ENCODE measurements around the gene SHISAL1.

Gene SHISAL1

DNA sequence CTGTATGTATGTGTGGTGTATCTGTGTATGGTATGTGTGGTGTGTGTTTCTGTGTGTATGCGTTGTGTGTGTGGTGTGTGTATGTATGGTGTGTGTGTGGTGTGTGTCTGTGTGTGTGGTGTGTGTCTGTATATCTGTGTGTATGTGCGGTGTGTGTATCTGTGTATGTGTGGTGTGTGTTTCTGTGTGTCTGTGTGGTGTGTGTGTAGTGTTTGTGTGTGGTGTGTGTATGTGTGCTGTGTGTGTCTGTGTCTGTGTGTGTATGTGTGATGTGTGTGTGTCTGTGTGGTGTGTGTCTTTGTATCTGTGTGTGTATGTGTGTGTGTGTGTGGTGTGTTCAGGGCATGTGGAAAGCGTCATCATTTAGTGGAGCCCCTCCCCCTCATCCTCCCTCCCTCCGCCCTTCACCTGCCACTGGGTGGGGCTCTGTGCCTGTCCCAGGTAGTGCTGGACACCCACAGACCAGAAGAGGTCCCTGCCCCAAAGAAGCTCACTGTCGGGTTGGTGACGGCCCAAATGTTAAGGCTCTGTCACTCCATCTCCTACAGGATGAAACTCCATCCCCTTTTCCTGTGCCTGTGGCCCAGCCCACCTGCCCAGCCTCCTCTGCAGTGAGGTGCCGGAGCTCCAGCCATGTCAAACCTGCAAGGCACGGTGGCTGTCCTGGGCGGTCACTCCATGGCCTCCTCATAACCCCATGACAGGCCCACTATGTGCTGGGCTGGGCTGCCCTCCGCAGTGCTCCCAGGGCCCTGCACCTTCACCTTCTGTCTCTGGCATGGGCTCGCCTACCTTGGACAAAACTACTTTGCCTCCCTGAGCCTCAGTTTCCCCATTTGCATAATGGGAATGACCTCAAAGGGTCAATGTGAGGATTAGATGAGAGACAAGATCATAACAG is 23.4 kb upstream of the SHISAL1 start:
- no peak overlapping the region for H3K27ac ChIP-seq (ENCODE audit: low read depth, low read length, poor library complexity, severe bottlenecking)
- H3K27me3 ChIP-seq (ENCODE audit: insufficient read depth, low read length) = no peaks in the 10 kb centered on the region
- no peak overlapping the region for H3K4me2 ChIP-seq (ENCODE audit: low read length)
- no peaks in the 10 kb centered on the region for H3F3A ChIP-seq (ENCODE audit: insufficient read depth, low read length)
- H3K4me3 ChIP-seq (ENCODE audit: low read depth, low read length, poor library complexity, severe bottlenecking) = no peak overlapping the region
- H3K36me3 ChIP-seq (ENCODE audit: insufficient read depth, low read length) = no peaks in the 10 kb centered on the region
- TF ChIP-seq EZH2 (IDR thresholded peaks at IDR 0.05; ENCODE audit: borderline replicate concordance, low read length) = no peak
- TF ChIP-seq, protein P1, sequence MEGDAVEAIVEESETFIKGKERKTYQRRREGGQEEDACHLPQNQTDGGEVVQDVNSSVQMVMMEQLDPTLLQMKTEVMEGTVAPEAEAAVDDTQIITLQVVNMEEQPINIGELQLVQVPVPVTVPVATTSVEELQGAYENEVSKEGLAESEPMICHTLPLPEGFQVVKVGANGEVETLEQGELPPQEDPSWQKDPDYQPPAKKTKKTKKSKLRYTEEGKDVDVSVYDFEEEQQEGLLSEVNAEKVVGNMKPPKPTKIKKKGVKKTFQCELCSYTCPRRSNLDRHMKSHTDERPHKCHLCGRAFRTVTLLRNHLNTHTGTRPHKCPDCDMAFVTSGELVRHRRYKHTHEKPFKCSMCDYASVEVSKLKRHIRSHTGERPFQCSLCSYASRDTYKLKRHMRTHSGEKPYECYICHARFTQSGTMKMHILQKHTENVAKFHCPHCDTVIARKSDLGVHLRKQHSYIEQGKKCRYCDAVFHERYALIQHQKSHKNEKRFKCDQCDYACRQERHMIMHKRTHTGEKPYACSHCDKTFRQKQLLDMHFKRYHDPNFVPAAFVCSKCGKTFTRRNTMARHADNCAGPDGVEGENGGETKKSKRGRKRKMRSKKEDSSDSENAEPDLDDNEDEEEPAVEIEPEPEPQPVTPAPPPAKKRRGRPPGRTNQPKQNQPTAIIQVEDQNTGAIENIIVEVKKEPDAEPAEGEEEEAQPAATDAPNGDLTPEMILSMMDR (IDR thresholded peaks at IDR 0.05; ENCODE audit: low read length) = no peak
- no peaks in the 10 kb centered on the region for H3K4me1 ChIP-seq (ENCODE audit: insufficient read depth, low read length, severe bottlenecking)
- no peaks in the 10 kb centered on the region for H3K9me2 ChIP-seq (ENCODE audit: low read depth, low read length)
- H2AFZ ChIP-seq (ENCODE audit: low read length) = no peak overlapping the region
- H3K9me3 ChIP-seq (ENCODE audit: low read length) = no peaks in the 10 kb centered on the region
- H3K79me2 ChIP-seq (ENCODE audit: insufficient read depth, low read length) = no peaks in the 10 kb centered on the region
- no peak overlapping the region for H3K9ac ChIP-seq (ENCODE audit: low read length)
- H4K20me1 ChIP-seq (ENCODE audit: insufficient read depth, low read length) = no peaks in the 10 kb centered on the region

DNA sequence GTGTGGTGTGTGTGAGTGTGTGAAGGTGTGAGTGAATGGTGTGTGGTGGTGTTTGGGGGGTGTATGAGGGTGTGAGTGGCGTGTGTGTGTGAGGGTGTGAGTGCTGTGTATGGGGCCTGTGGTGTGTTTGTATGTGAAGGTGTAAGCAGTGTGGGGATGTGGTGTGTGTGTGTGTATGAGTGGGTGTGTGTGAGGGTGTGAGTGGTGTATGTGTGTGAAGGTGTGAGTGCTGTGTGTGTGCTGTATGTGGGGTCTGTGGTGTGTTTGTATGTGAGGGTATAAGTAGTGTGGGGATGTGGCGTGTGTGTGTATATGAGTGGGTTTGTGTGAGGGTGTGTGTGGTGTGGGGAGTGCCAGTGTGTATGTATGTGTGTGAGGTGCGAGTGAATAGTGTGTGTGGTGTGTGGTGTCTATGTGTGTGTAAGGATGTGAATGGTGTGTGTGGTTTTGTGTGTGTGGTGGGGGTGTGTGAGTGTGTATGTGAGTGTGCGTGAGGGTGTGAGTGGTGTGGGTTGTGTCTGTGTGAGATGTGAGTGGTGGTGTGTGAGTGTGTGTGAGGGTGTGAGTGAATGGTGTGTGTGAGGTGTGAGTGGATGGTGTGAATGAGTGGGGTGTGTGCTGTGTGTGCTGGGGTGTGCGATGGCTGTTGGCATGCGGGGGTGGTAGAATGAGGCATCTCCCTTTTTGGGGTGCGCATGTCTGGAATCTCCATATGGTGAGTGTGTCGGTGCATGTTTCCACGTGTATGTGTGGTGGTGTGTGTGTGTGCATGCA is 22.5 kb upstream of the SHISAL1 start:
- no peaks in the 10 kb centered on the region for H3K36me3 ChIP-seq (ENCODE audit: insufficient read depth, low read length)
- H3F3A ChIP-seq (ENCODE audit: insufficient read depth, low read length) = no peaks in the 10 kb centered on the region
- H3K9ac ChIP-seq (ENCODE audit: low read length) = no peak overlapping the region
- H3K4me3 ChIP-seq (ENCODE audit: low read depth, low read length, poor library complexity, severe bottlenecking) = no peak overlapping the region
- no peaks in the 10 kb centered on the region for H3K9me2 ChIP-seq (ENCODE audit: low read depth, low read length)
- TF ChIP-seq, protein P1 (IDR thresholded peaks at IDR 0.05; ENCODE audit: low read length) = no peak
- no peak for TF ChIP-seq EZH2 (IDR thresholded peaks at IDR 0.05; ENCODE audit: borderline replicate concordance, low read length)
- no peaks in the 10 kb centered on the region for H3K27me3 ChIP-seq (ENCODE audit: insufficient read depth, low read length)
- H3K79me2 ChIP-seq (ENCODE audit: insufficient read depth, low read length) = no peaks in the 10 kb centered on the region
- H2AFZ ChIP-seq (ENCODE audit: low read length) = no peak overlapping the region
- no peak overlapping the region for H3K27ac ChIP-seq (ENCODE audit: low read depth, low read length, poor library complexity, severe bottlenecking)
- H3K4me1 ChIP-seq (ENCODE audit: insufficient read depth, low read length, severe bottlenecking) = no peaks in the 10 kb centered on the region
- no peaks in the 10 kb centered on the region for H3K9me3 ChIP-seq (ENCODE audit: low read length)
- H3K4me2 ChIP-seq (ENCODE audit: low read length) = no peak overlapping the region
- H4K20me1 ChIP-seq (ENCODE audit: insufficient read depth, low read length) = no peaks in the 10 kb centered on the region

DNA sequence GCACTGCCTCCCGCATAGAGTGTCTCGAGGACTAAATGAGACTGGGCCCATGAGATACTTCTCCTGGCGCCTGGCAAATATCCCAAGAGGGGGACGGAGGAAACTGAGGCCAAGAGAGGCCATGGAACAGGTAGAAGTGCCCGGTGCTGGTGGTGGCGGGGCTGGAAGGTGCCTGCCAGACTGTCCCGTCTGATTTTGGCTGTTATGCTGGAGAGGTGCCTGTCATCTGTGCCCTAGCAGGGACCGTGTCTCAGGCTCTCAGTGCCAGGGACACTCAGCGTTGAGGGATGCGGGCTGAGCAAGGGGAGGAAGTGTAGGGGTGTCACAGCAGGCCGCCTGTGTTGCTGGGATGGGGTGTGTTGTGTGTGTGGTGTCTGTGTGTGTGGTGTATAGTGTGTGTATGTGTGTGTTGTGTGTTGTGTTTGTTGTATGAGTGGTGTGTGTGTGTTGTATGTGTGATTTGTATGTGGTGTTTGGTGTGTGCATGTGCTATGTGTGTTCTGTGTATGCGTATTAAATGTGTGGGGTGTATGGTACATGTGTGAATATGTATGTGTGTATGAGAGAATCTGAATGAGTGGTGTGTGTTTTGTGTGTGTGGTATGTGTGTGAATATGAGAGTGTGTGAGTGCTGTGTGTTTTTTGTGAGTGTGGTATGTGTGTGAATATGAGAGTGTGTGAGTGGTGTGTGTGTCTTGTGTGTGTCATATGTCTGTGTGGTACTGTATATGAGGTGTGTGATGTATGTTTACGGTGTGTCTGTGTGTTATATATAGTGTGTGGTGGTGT is 21.3 kb upstream of the SHISAL1 start:
- Histone ChIP-seq H3K27me3 (ENCODE audit: insufficient read depth, low read length) (no peaks in the 10 kb centered on the region), H3K36me3 (ENCODE audit: insufficient read depth, low read length) (no peaks in the 10 kb centered on the region), H3K4me1 (ENCODE audit: insufficient read depth, low read length, severe bottlenecking) (no peaks in the 10 kb centered on the region), H4K20me1 (ENCODE audit: insufficient read depth, low read length) (no peaks in the 10 kb centered on the region), H3K9me2 (ENCODE audit: low read depth, low read length) (no peaks in the 10 kb centered on the region), H3K4me3 (ENCODE audit: low read depth, low read length, poor library complexity, severe bottlenecking) (no peak overlapping the region), H3F3A (ENCODE audit: insufficient read depth, low read length) (no peaks in the 10 kb centered on the region), H3K9me3 (ENCODE audit: low read length) (no peaks in the 10 kb centered on the region), H3K9ac (ENCODE audit: low read length) (no peak overlapping the region), H3K27ac (ENCODE audit: low read depth, low read length, poor library complexity, severe bottlenecking) (no peak overlapping the region), H3K4me2 (ENCODE audit: low read length) (no peak overlapping the region), H2AFZ (ENCODE audit: low read length) (no peak overlapping the region), H3K79me2 (ENCODE audit: insufficient read depth, low read length) (no peaks in the 10 kb centered on the region)
- TF ChIP-seq EZH2 (IDR thresholded peaks at IDR 0.05; ENCODE audit: borderline replicate concordance, low read length) = no peak
- TF ChIP-seq, protein P1 (IDR thresholded peaks at IDR 0.05; ENCODE audit: low read length) = no peak
